ENCODE data around the gene CDC42BPB. TPM values are rescaled to one million over a fixed set of nuclear protein-coding genes. Genes with fewer than 3 reads are reported as not detected.

Gene CDC42BPB
- total RNA-seq, 1 experiment from 2014 or later: 59.5 TPM

- DNase-seq (ENCODE audit: low read depth): no peak
Measured at GRCh38 chr14:102969060-102969791, 88.1 kb downstream of the CDC42BPB start.

GRCh38 chr14:102968306-102968705 is 89.0 kb downstream of the CDC42BPB start:
- no peak for DNase-seq (ENCODE audit: low read depth)

- no peak for DNase-seq (ENCODE audit: low read depth)
Measured at GRCh38 chr14:102967506-102967795, 89.9 kb downstream of the CDC42BPB start.

- no peak for DNase-seq (ENCODE audit: low read depth)
Measured at GRCh38 chr14:102966681-102967505, 90.5 kb downstream of the CDC42BPB start.

- no peak for DNase-seq (ENCODE audit: low read depth)
Measured at GRCh38 chr14:102965971-102966655, 91.2 kb downstream of the CDC42BPB start.

- DNase-seq (ENCODE audit: low read depth): no peak
Measured at GRCh38 chr14:102965282-102965681, 92.1 kb downstream of the CDC42BPB start.

- DNase-seq (ENCODE audit: low read depth): no peak
Measured at GRCh38 chr14:102964152-102964730, 93.1 kb downstream of the CDC42BPB start.

- no peak for DNase-seq (ENCODE audit: low read depth)
Measured at GRCh38 chr14:102962111-102962627, 95.2 kb downstream of the CDC42BPB start.

- DNase-seq (ENCODE audit: low read depth): no peak
Measured at GRCh38 chr14:102958461-102958860, 98.9 kb downstream of the CDC42BPB start.

- peak; percentile 76 for DNase-seq (ENCODE audit: low read depth)
Measured at GRCh38 chr14:102957222-102957621, 100.1 kb downstream of the CDC42BPB start.

- DNase-seq (ENCODE audit: low read depth): no peak
Measured at GRCh38 chr14:102955636-102956408, 101.5 kb downstream of the CDC42BPB start.

- no peak for DNase-seq (ENCODE audit: low read depth)
Measured at GRCh38 chr14:102954081-102954789, 103.1 kb downstream of the CDC42BPB start.

- DNase-seq (ENCODE audit: low read depth): no peak
Measured at GRCh38 chr14:102953100-102953499, 104.2 kb downstream of the CDC42BPB start.

GRCh38 chr14:102952276-102952675 is 105.1 kb downstream of the CDC42BPB start:
- no peak for DNase-seq (ENCODE audit: low read depth)

GRCh38 chr14:102951799-102952198 is 105.5 kb downstream of the CDC42BPB start:
- peak; percentile 96 for DNase-seq (ENCODE audit: low read depth)

- DNase-seq (ENCODE audit: low read depth): no peak
Measured at GRCh38 chr14:102951034-102951433, 106.3 kb downstream of the CDC42BPB start.

- DNase-seq (ENCODE audit: low read depth): no peak
Measured at GRCh38 chr14:102949801-102950451, 107.4 kb downstream of the CDC42BPB start.

- DNase-seq (ENCODE audit: low read depth): peak; percentile 42
Measured at GRCh38 chr14:102949062-102949800, 108.1 kb downstream of the CDC42BPB start.

GRCh38 chr14:102948698-102949061 is 108.7 kb downstream of the CDC42BPB start:
- DNase-seq (ENCODE audit: low read depth): no peak
